ENCODE measurements around the gene GREB1. TPM values are rescaled to one million over a fixed set of nuclear protein-coding genes. Genes with fewer than 3 reads are reported as not detected.

Gene GREB1
- total and polyA plus RNA-seq, 2 experiments from 2014 or later: 12.0 to 35.0 TPM

DNA sequence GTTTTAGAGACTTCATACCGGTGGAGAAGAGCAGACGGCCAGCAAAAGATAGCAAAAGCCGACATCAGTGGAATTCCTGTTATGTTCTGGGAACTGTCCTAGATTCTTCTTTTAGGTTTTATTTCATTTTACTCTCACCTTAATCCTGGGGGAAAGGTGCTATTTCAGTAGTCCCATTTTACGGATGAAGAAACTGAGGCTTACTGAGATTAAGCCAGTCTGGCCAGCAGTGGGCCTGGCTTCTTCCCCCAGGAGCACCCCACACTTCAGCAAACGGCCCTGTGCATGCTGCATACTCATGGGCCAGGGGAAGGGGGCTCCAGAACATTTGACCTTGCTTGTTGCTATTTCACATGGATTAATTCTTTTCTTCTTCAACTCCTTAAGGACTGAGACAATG is 79.5 kb downstream of the GREB1 start:
- H3F3A ChIP-seq (replicated peaks; ENCODE audit: low read depth): no peaks in the 10 kb centered on the region
- no peak overlapping the region for H3K27ac ChIP-seq (ENCODE audit: low read depth)
- H3K9me2 ChIP-seq (ENCODE audit: insufficient read depth): no peaks in the 10 kb centered on the region
- Mint-ChIP-seq H3K4me3 (no peak overlapping the region), H3K9me3 (no peaks in the 10 kb centered on the region), H3K27ac (no peak overlapping the region), H3K27me3 (ENCODE audit: insufficient read depth, low read depth, poor library complexity) (peaks cover 9% of the 10 kb centered on the region), H3K36me3 (ENCODE audit: low read depth) (peaks cover 50% of the 10 kb centered on the region), H3K4me1 (no peaks in the 10 kb centered on the region; the same call in 2 of the 3 replicates)
- H3K27me3 ChIP-seq (ENCODE audit: insufficient read depth): no peaks in the 10 kb centered on the region
- peaks cover 3% of the 10 kb centered on the region; the same call in 1 of the 2 replicates for H4K20me1 ChIP-seq (replicated peaks; ENCODE audit: insufficient read depth)
- H3K36me3 ChIP-seq (ENCODE audit: insufficient read depth): no peaks in the 10 kb centered on the region
- ATAC-seq: no peak
- no peak overlapping the region for H2AFZ ChIP-seq
- no peaks in the 10 kb centered on the region for H3K4me1 ChIP-seq (ENCODE audit: insufficient read depth)
- no peak overlapping the region for H3K4me2 ChIP-seq
- TF ChIP-seq, protein P1, sequence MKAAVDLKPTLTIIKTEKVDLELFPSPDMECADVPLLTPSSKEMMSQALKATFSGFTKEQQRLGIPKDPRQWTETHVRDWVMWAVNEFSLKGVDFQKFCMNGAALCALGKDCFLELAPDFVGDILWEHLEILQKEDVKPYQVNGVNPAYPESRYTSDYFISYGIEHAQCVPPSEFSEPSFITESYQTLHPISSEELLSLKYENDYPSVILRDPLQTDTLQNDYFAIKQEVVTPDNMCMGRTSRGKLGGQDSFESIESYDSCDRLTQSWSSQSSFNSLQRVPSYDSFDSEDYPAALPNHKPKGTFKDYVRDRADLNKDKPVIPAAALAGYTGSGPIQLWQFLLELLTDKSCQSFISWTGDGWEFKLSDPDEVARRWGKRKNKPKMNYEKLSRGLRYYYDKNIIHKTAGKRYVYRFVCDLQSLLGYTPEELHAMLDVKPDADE (IDR thresholded peaks at IDR 0.05): no peak
- TF ChIP-seq JUNB (IDR thresholded peaks at IDR 0.05; ENCODE audit: unreplicated experiment): no peak
- no peak for TF ChIP-seq ZNF114 (CRISPR knock-in tag; IDR thresholded peaks at IDR 0.05)
- no peak for TF ChIP-seq POLR2AphosphoS5 (IDR thresholded peaks at IDR 0.05; ENCODE audit: low read depth)
- TF ChIP-seq, protein P2, sequence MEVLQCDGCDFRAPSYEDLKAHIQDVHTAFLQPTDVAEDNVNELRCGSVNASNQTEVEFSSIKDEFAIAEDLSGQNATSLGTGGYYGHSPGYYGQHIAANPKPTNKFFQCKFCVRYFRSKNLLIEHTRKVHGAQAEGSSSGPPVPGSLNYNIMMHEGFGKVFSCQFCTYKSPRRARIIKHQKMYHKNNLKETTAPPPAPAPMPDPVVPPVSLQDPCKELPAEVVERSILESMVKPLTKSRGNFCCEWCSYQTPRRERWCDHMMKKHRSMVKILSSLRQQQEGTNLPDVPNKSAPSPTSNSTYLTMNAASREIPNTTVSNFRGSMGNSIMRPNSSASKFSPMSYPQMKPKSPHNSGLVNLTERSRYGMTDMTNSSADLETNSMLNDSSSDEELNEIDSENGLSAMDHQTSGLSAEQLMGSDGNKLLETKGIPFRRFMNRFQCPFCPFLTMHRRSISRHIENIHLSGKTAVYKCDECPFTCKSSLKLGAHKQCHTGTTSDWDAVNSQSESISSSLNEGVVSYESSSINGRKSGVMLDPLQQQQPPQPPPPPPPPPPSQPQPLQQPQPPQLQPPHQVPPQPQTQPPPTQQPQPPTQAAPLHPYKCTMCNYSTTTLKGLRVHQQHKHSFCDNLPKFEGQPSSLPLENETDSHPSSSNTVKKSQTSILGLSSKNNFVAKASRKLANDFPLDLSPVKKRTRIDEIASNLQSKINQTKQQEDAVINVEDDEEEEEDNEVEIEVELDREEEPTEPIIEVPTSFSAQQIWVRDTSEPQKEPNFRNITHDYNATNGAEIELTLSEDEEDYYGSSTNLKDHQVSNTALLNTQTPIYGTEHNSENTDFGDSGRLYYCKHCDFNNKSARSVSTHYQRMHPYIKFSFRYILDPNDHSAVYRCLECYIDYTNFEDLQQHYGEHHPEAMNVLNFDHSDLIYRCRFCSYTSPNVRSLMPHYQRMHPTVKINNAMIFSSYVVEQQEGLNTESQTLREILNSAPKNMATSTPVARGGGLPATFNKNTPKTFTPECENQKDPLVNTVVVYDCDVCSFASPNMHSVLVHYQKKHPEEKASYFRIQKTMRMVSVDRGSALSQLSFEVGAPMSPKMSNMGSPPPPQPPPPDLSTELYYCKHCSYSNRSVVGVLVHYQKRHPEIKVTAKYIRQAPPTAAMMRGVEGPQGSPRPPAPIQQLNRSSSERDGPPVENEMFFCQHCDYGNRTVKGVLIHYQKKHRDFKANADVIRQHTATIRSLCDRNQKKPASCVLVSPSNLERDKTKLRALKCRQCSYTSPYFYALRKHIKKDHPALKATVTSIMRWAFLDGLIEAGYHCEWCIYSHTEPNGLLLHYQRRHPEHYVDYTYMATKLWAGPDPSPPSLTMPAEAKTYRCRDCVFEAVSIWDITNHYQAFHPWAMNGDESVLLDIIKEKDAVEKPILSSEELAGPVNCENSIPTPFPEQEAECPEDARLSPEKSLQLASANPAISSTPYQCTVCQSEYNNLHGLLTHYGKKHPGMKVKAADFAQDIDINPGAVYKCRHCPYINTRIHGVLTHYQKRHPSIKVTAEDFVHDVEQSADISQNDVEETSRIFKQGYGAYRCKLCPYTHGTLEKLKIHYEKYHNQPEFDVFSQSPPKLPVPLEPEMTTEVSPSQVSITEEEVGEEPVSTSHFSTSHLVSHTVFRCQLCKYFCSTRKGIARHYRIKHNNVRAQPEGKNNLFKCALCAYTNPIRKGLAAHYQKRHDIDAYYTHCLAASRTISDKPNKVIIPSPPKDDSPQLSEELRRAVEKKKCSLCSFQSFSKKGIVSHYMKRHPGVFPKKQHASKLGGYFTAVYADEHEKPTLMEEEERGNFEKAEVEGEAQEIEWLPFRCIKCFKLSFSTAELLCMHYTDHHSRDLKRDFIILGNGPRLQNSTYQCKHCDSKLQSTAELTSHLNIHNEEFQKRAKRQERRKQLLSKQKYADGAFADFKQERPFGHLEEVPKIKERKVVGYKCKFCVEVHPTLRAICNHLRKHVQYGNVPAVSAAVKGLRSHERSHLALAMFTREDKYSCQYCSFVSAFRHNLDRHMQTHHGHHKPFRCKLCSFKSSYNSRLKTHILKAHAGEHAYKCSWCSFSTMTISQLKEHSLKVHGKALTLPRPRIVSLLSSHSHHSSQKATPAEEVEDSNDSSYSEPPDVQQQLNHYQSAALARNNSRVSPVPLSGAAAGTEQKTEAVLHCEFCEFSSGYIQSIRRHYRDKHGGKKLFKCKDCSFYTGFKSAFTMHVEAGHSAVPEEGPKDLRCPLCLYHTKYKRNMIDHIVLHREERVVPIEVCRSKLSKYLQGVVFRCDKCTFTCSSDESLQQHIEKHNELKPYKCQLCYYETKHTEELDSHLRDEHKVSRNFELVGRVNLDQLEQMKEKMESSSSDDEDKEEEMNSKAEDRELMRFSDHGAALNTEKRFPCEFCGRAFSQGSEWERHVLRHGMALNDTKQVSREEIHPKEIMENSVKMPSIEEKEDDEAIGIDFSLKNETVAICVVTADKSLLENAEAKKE (CRISPR knock-in tag; IDR thresholded peaks at IDR 0.05): no peak
- no peak for TF ChIP-seq STAT1 (IDR thresholded peaks at IDR 0.05; ENCODE audit: unreplicated experiment)
- no peak for TF ChIP-seq CTCF (conservative IDR thresholded peaks at IDR 0.05; ENCODE audit: low read depth in 2 of 2)
- no peak for TF ChIP-seq NANOG (IDR thresholded peaks at IDR 0.05; ENCODE audit: borderline replicate concordance)
- TF ChIP-seq CREB1 (CRISPR knock-in tag; IDR thresholded peaks at IDR 0.05; ENCODE audit: low read depth): no peak
- no peak for TF ChIP-seq ZNF331 (CRISPR knock-in tag; IDR thresholded peaks at IDR 0.05; ENCODE audit: low read depth)
- no peaks in the 10 kb centered on the region for H3K79me2 ChIP-seq (replicated peaks; ENCODE audit: insufficient read depth)
- DNase-seq (ENCODE audit: low spot score): no peak
- no peak overlapping the region for H3K4me3 ChIP-seq
